Retinal pigment epithelial cell (primary cell): ENCODE measurements around the gene MAD1L1.

Experiments used
- DNase-seq: peaks from one replicate; pipeline ENCODE4 v3.0.0-alpha.2; 2010; ENCODE audit warnings: low read depth
- H3K4me3 ChIP-seq: 2 replicates; pipeline ENCODE4 v1.5.1; 2011; ENCODE audit warnings: mild to moderate bottlenecking, low read length, control low read depth, moderate library complexity
- CTCF ChIP-seq: conservative IDR thresholded peaks from 2 replicates; pipeline ENCODE4 v1.5.1; 2011; ENCODE audit warnings: low read depth, low read length, control low read depth, inconsistent platforms

Gene MAD1L1

GRCh38 chr7:1769286-1770200 lies 463.2 kb downstream of the MAD1L1 start:
- no peak for TF ChIP-seq CTCF
- H3K4me3 ChIP-seq = no peak overlapping the region
- DNase-seq = no peak

DNA sequence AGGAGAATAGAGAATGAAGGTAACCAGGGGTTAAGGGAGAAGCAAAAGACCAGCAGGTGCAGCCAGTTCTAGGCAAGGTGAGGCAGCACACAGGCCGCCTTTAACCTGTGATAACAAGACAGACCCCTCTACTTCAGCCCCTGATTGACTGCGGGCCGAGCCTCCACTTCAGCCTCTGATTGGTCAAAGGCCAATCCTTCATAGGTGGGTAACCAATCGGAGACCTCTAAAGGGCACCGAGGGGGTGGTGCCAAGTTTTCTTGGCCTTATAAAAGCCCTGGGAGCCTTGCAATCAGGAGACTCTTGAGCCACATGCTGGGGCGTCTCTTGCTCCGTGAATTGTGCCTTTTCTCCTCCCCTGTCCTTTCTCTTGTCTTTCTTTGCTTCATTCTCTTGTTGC lies 463.9 kb downstream of the MAD1L1 start:
- H3K4me3 ChIP-seq = no peak overlapping the region

GRCh38 chr7:1767524-1767923 lies 465.2 kb downstream of the MAD1L1 start:
- no peak for DNase-seq

More for the DNA sequence above, 463.9 kb downstream of the MAD1L1 start:
- TF ChIP-seq CTCF = no peak
- no peak for DNase-seq

More at GRCh38 chr7:1767524-1767923, 465.2 kb downstream of the MAD1L1 start:
- TF ChIP-seq CTCF = no peak
- H3K4me3 ChIP-seq = no peak overlapping the region
